Measurements from ENCODE around the gene PIGU.

GRCh38 chr20:34524426-34524825 lies 152.5 kb downstream of the PIGU start:
- TF ChIP-seq, protein P1, sequence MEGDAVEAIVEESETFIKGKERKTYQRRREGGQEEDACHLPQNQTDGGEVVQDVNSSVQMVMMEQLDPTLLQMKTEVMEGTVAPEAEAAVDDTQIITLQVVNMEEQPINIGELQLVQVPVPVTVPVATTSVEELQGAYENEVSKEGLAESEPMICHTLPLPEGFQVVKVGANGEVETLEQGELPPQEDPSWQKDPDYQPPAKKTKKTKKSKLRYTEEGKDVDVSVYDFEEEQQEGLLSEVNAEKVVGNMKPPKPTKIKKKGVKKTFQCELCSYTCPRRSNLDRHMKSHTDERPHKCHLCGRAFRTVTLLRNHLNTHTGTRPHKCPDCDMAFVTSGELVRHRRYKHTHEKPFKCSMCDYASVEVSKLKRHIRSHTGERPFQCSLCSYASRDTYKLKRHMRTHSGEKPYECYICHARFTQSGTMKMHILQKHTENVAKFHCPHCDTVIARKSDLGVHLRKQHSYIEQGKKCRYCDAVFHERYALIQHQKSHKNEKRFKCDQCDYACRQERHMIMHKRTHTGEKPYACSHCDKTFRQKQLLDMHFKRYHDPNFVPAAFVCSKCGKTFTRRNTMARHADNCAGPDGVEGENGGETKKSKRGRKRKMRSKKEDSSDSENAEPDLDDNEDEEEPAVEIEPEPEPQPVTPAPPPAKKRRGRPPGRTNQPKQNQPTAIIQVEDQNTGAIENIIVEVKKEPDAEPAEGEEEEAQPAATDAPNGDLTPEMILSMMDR (IDR thresholded peaks at IDR 0.05; ENCODE audit: low read depth, low read length, poor library complexity, severe bottlenecking), result no peak
- TF ChIP-seq EZH2phosphoT487 (IDR thresholded peaks at IDR 0.05; ENCODE audit: borderline replicate concordance, low read length), result no peak

All from DOHH2 (cell line).